ENCODE data around the gene PPP1R12A. TPM values are rescaled to one million over a fixed set of nuclear protein-coding genes. Genes with fewer than 3 reads are reported as not detected.

The PPP1R12A gene
- total RNA-seq, 2 experiments from 2014 or later, result 44.5 to 65.1 TPM

- no peak for TF ChIP-seq EZH2phosphoT487 (IDR thresholded peaks at IDR 0.05; ENCODE audit: borderline replicate concordance, low read depth, low read length)
- TF ChIP-seq, protein P1, sequence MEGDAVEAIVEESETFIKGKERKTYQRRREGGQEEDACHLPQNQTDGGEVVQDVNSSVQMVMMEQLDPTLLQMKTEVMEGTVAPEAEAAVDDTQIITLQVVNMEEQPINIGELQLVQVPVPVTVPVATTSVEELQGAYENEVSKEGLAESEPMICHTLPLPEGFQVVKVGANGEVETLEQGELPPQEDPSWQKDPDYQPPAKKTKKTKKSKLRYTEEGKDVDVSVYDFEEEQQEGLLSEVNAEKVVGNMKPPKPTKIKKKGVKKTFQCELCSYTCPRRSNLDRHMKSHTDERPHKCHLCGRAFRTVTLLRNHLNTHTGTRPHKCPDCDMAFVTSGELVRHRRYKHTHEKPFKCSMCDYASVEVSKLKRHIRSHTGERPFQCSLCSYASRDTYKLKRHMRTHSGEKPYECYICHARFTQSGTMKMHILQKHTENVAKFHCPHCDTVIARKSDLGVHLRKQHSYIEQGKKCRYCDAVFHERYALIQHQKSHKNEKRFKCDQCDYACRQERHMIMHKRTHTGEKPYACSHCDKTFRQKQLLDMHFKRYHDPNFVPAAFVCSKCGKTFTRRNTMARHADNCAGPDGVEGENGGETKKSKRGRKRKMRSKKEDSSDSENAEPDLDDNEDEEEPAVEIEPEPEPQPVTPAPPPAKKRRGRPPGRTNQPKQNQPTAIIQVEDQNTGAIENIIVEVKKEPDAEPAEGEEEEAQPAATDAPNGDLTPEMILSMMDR (conservative IDR thresholded peaks at IDR 0.05; ENCODE audit: low read length), result no peak
- CTCF ChIA-PET (ENCODE audit: unreplicated experiment), result no interaction called here
Measured at GRCh38 chr12:79900951-79901350, 33.9 kb downstream of the PPP1R12A start.

DNA sequence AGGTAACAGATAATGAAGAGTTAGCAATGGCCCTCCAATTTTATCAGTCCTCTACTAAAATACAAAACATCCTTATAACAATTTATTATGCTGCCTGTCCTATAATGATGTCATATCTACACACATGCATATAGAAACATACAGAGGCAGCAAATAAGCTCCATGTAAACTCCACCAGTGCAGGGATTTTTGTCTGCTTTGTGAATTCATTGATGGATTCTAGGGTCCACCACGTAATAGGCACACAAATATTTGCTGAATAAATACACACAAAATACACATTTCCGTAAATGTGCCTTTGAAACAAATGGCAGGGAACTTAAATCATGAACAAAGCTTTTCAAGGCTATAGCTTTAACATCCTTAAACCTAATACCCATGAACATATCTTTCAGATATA, 34.7 kb downstream of the PPP1R12A start:
- H3K4me2 ChIP-seq (ENCODE audit: low read length), result no peak overlapping the region
- H3K36me3 ChIP-seq (ENCODE audit: insufficient read depth, low read length), result 0 out of 2 replicates have a peak, but pooled peaks cover 8% of the 10 kb centered on the region
- H3K79me2 ChIP-seq (ENCODE audit: insufficient read depth, low read depth, low read length), result peaks cover 84% of the 10 kb centered on the region
- ChIA-PET POLR2A (no interaction called here), CTCF (ENCODE audit: unreplicated experiment) (no interaction called here)
- TF ChIP-seq, protein P1 (conservative IDR thresholded peaks at IDR 0.05; ENCODE audit: low read length), result no peak
- TF ChIP-seq EZH2phosphoT487 (IDR thresholded peaks at IDR 0.05; ENCODE audit: borderline replicate concordance, low read depth, low read length), result no peak
- no TSS peak for BruUV-seq (replicated peaks)
- DNase-seq (ENCODE audit: low spot score), result no peak
- intact Hi-C loops (cut with micrococcal nuclease; ENCODE audit: unreplicated experiment), result no loop called here
- H3K9me3 ChIP-seq (ENCODE audit: low read length), result no peaks in the 10 kb centered on the region
- no peaks in the 10 kb centered on the region for H3K9me2 ChIP-seq (ENCODE audit: insufficient read depth, low read length)
- no peak overlapping the region for H3K4me3 ChIP-seq (ENCODE audit: low read depth, low read length, poor library complexity, severe bottlenecking)
- H4K20me1 ChIP-seq (ENCODE audit: insufficient read depth, low read length), result peaks cover 32% of the 10 kb centered on the region; the same call in 1 of the 2 replicates
- no peak overlapping the region for H2AFZ ChIP-seq (ENCODE audit: low read length)
- no peak overlapping the region for H3K27ac ChIP-seq (ENCODE audit: low read depth, low read length, poor library complexity, severe bottlenecking)
- H3K4me1 ChIP-seq (ENCODE audit: insufficient read depth, low read length, poor library complexity, severe bottlenecking), result no peaks in the 10 kb centered on the region

More at GRCh38 chr12:79900951-79901350, 33.9 kb downstream of the PPP1R12A start:
- no peak for DNase-seq (ENCODE audit: low spot score)
- Histone ChIP-seq H3K4me3 (ENCODE audit: low read depth, low read length, poor library complexity, severe bottlenecking) (no peak overlapping the region), H3K9me3 (ENCODE audit: low read length) (no peaks in the 10 kb centered on the region), H3K4me2 (ENCODE audit: low read length) (no peak overlapping the region), H2AFZ (ENCODE audit: low read length) (no peak overlapping the region), H3K9me2 (ENCODE audit: insufficient read depth, low read length) (no peaks in the 10 kb centered on the region), H3K4me1 (ENCODE audit: insufficient read depth, low read length, poor library complexity, severe bottlenecking) (no peaks in the 10 kb centered on the region), H3K36me3 (ENCODE audit: insufficient read depth, low read length) (0 out of 2 replicates have a peak, but pooled peaks cover 8% of the 10 kb centered on the region), H4K20me1 (ENCODE audit: insufficient read depth, low read length) (peaks cover 26% of the 10 kb centered on the region; the same call in 1 of the 2 replicates), H3K79me2 (ENCODE audit: insufficient read depth, low read depth, low read length) (peaks cover 84% of the 10 kb centered on the region), H3K27ac (ENCODE audit: low read depth, low read length, poor library complexity, severe bottlenecking) (no peak overlapping the region)
- BruUV-seq (replicated peaks), result no TSS peak
- POLR2A ChIA-PET, result interaction anchor here (0.6 to 1.4 kb wide), 5 partner anchors 24 to 1632 kb away, joined by 3 to 5 read pairs (median 4); no protein-coding TSS in a partner anchor
- intact Hi-C loops (cut with micrococcal nuclease; ENCODE audit: unreplicated experiment), result no loop called here

GRCh38 chr12:79897617-79898016, 37.3 kb downstream of the PPP1R12A start:
- TF ChIP-seq, protein P1 (conservative IDR thresholded peaks at IDR 0.05; ENCODE audit: low read length), result no peak
- no peak for TF ChIP-seq EZH2phosphoT487 (IDR thresholded peaks at IDR 0.05; ENCODE audit: borderline replicate concordance, low read depth, low read length)
- Histone ChIP-seq H3K27ac (ENCODE audit: low read depth, low read length, poor library complexity, severe bottlenecking) (no peak overlapping the region), H3K79me2 (ENCODE audit: insufficient read depth, low read depth, low read length) (peaks cover 81% of the 10 kb centered on the region), H3K9me2 (ENCODE audit: insufficient read depth, low read length) (no peaks in the 10 kb centered on the region), H3K4me3 (ENCODE audit: low read depth, low read length, poor library complexity, severe bottlenecking) (no peak overlapping the region), H3K4me1 (ENCODE audit: insufficient read depth, low read length, poor library complexity, severe bottlenecking) (no peaks in the 10 kb centered on the region), H3K9me3 (ENCODE audit: low read length) (no peaks in the 10 kb centered on the region), H4K20me1 (ENCODE audit: insufficient read depth, low read length) (peaks cover 33% of the 10 kb centered on the region), H2AFZ (ENCODE audit: low read length) (no peak overlapping the region), H3K36me3 (ENCODE audit: insufficient read depth, low read length) (0 out of 2 replicates have a peak, but pooled peaks cover 8% of the 10 kb centered on the region), H3K4me2 (ENCODE audit: low read length) (no peak overlapping the region)
- ChIA-PET POLR2A (no interaction called here), CTCF (ENCODE audit: unreplicated experiment) (no interaction called here)
- BruUV-seq (replicated peaks), result no TSS peak
- intact Hi-C loops (cut with micrococcal nuclease; ENCODE audit: unreplicated experiment), result no loop called here
- DNase-seq (ENCODE audit: low spot score), result no peak
